NCI-H2171 treated with DMSO at 0.1 percent for 48 hours (cell line): ENCODE results near the gene MACROD1.

Experiments used
- DNase-seq: peaks from one replicate; lab custom pipeline; 2025; lab: John Stamatoyannopoulos, UW

MACROD1 gene

DNA sequence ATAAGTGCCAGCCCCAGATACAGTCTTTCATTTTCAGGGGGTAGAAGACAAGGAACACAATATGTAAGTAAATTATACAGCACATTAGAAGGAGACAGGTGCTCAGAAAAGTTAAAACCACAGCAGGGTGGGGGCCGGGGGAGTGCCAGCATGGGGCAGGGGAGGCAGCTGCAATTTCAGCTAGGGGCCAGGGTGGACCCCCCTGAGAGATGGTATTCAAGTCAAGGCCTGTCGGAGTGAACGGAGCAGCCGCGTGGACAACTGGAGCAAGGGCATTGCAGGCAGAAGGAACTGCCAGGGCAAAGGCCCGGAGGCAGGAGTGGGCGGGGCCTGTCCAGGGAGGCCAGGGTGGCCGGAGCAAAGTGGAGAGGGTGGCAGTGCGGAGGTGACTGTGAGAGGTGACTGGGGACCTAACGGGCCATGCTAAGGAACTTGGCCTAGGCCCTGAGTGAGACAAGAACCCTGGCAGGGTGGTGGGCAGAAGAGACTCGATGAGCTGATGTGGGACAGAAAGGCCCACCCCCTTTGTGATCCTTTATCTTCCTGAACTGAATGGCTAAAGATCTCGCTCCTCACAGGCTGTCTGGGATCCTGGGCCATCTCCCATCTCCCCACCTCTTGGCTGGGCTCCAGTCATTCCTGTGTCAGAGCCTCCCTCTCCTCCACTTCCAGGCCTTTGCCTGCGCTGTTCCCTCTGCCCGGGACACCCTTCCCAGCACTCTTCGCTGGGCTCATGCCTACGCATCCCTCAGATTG, 152.6 kb downstream of the MACROD1 start:
- DNase-seq: peak; percentile 17

DNA sequence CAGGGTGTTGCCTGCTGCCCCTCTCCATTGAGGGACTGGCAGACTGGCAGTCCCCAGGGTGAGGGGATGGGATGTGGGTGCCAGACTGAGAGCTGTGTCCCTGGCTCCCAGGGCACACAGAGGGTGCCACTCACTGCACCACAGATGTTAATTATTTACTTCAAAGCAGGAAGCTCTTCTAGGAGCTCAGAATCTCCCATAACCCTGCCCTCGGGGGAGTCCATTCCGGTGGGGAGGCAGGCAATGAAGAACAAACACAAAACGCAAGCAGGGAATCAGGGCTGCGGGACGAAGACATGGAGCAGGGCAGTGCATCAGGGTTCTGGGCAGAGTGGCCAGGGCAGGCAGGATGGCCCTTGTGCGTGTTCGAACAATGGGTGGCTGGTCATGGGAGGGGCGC, 154.5 kb downstream of the MACROD1 start:
- DNase-seq: no peak

DNA sequence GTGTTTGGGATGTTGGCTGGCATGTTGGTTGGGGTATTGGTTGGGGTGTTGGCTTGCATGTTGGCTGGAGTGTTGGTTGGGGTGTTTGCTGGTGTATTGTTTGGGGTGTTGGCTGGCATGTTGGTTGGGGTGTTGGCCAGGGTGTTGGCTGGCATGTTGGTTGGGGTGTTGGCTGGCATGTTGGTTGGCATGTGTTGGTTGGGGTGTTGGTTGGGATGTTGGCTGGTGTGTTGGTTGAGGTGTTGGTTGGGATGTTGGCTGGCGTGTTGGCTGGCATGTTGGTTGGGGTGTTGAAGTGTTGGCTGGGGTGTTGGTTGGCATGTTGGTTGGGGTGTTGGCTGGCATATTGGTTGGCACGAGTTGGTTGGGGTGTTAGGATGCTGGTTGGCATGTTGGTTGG, 155.1 kb downstream of the MACROD1 start:
- no peak for DNase-seq

DNA sequence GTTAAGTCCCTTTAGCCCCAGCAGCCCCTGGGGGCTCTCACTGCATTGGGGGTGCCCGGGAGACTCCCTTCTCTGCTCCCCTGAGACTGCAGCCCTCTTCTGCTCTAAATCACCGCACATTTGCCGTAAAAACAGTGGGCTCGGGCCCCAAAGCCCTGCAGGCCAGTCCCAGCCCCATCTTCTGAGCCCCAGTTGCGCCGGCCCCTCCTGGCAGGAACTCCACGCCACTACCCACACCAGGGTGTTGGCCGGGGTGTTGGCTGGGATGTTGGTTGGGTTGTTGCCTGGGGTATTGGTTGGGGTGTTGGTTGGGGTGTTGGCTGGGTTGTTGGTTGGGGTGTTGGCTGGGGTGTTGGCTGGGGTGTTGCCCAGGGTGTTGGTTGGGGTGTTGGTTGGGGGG, 156.2 kb downstream of the MACROD1 start:
- DNase-seq: no peak

DNA sequence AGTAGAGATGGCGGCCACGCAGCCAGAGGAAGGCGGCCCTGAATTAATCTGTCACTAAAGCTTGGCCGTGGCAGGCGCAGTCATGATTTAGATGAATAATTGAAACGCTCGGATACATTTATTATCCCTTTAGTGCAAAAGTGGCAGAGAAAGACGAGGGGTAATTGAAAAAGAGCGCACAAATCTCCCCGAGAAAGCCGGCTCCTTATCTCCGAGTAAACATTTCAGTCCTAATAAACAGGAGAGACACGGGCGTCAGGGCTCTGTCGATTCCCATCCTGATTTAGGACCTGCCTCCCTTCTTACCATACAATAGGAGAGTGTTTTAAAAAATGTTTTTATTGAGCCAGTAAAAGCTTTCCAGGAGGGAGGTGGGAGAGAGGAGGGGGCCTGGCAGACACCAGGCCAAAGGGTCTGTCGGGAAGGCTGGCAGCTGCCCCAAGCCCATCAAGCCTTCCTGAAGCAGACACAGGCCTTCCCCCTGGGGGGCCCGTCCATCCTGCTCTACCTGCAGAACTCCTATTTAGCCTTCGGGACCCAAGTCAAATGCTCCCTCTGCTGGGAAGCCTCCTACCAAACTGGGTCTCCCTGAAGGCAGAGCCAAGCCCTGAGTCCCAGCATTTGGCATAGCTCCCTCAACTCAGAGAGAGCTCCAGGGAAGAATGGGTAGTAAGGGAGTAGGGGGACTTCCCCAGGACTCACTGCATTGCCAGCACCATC, 156.8 kb downstream of the MACROD1 start:
- no peak for DNase-seq

DNA sequence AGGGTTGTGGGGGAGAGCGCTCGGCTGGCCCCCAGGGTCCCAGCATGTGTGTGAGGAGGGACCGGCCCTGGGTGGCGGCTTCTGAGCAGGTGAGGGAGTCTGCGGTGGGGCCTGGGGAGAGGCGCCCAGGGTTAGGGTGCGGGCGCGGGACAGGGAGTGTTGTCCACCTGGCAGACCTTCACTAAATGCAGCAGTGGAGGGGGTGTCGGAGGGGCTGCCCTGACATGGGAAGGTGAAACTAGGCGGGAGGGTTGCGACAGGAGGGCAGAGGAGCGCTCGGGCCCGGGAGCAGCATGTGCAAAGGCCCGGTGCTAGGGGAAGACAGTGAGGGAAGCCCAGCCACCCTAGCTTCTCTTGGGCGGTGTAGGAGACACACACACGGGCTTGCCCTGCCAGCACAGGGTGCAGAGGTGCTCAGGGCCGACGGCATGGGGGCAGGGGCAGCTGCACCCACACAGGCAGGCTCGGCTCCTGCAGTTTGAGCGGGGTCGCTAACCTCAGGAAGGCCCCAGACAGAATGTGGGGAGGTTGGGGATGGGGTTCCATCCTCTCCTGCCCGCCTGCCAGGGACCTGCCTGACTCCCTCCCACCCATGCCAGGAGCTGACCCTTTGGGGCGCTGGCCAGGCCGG, 157.5 kb downstream of the MACROD1 start:
- DNase-seq: no peak

DNA sequence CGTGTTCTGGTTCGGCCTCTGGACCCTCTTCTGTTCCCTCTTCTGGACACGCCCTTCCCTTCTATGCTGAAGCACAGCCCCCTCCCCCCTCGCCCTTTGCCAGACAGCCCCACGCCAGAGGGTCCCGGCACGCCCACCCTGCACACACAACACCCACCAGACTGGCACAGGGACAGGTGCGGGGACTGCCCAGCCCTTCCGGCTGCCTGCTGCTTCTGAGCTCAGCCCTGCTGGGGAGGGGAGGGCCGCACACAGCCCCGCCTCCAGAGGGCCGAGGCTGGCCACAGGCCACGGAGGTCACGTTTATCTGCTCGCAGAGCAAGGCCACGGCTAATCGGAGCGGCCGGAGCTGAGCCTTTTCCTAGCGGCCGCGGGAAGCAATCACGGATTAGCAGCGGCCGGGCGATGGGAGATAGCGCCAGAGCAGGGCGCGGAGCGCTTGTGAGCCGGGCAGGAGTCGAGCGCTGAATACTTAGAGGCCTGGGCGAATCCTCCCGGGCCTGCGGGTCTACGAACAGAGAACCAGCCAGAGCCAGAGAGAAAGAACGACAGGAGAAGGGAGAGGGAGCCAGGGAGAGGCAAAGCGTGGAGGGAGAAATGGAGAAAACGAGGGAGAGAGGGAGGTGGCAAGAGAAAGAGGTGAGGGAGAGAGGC, 158.2 kb downstream of the MACROD1 start:
- DNase-seq: no peak

DNA sequence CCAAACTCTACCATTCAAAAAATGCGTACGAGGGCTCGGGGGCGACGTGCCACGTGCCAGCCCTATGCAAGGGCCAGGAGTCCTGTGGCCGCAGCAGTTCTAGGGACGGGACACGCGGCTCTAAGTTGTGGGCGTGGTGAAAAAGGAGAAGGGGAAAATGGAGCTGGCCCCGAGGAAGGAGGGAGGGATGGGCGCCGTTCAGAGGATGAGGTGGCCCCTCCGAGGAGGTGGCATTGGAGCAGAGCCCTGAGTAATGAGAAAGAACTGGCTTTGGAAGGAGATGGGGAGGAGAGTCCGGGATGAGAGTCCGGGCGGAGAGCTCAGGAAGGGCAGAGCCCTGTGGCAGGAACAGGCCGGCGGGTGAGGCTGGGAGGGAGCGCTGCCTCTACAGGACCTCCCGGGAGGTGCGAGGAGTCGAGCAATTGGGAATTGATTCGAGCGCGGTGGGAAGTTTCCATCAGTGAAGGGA, 158.7 kb downstream of the MACROD1 start:
- no peak for DNase-seq

DNA sequence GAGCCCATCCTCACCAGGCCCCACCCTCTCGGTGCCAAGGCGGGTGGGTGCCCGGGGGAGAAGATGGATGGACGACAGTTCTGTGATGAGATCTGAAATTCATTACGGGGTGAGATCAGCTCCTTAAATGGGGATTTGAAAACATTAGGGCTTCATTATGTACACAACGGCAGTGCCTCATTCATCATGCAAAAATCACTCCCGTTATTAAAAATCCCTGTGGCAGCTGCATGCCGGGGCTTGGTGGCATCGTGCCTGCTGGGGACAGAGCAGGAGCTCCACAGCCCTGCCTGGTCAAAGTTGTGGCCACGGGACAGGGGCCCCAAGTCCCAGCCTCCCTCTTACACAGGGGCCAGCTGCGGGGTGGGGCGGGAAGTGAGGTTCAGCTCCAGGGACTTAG, 159.5 kb downstream of the MACROD1 start:
- no peak for DNase-seq

DNA sequence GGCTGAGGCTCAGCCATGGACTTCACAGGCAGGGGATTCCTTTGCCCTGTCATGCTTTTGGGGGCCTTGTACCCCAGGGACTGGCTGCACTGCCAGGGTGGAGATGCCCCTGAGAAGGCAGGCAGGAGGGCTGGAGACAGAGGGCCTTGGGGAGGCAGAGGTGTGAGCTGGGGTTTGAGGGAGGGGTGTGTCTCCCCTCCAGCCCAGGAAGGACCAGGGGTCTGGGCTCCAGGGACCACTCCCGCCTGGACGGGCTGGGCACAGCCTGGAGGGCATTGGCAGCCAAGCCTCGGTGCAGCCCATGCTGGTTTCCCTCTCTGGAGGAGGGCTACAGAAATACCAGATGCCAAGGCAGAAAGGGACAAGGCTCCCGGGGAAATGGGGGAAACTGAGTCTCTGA, 160.2 kb downstream of the MACROD1 start:
- no peak for DNase-seq

DNA sequence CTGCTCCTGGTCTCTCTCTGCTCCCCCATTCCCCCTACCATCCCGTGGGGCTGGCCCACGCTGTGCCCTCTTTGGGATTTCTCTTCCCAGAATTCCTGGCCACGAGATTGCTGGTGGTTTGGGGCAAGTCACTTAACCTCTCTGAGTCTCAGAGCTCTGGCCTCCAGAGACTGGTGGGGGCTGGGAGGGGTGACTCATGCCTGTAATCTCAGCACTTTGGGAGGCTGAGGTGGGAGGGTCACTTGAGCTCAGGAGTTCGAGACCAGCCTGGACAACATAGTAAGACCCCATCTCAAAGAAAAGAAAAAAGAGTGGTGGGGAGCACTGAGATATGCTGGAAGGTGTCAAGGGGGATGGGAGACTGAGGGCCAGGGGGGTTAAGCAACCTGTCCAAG, 161.3 kb downstream of the MACROD1 start:
- DNase-seq: no peak

DNA sequence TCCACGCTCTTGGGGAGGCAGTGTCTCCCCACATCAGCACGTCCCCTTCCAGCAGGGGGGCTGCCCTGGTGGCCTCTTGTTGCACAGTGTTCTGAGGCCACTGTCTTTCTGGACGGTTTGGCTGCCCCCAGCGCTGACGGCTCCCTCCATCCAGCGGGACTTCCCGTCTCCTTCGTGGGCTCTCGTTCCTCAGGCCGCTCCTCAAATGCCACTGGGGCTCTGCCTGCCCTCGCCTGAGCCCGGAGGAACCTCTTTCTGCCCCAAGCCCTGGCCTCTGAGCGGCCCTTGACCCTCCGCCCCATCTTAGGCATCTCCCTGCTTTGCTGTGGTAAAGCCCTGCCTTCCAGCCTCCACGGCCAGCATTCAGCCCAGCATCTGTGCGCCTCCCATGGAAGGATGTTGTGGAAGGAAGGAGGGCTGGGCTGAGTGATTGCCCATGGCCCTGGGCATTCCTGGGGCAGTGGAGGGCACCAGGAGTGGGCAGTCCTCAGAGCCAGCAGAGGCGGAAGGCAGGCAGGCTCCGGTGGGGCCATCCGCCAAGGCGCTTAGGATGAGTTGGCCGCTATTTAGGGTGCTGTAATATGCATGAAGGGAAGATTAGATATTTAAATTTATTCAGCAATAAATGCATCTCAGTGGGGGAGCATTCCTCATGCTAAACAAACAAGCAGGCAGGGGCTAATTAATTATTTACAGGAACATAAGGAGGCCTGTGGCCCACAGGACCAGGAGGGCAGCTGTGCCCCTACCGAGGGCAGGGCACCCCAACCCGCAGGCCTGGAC, 161.9 kb downstream of the MACROD1 start:
- no peak for DNase-seq

DNA sequence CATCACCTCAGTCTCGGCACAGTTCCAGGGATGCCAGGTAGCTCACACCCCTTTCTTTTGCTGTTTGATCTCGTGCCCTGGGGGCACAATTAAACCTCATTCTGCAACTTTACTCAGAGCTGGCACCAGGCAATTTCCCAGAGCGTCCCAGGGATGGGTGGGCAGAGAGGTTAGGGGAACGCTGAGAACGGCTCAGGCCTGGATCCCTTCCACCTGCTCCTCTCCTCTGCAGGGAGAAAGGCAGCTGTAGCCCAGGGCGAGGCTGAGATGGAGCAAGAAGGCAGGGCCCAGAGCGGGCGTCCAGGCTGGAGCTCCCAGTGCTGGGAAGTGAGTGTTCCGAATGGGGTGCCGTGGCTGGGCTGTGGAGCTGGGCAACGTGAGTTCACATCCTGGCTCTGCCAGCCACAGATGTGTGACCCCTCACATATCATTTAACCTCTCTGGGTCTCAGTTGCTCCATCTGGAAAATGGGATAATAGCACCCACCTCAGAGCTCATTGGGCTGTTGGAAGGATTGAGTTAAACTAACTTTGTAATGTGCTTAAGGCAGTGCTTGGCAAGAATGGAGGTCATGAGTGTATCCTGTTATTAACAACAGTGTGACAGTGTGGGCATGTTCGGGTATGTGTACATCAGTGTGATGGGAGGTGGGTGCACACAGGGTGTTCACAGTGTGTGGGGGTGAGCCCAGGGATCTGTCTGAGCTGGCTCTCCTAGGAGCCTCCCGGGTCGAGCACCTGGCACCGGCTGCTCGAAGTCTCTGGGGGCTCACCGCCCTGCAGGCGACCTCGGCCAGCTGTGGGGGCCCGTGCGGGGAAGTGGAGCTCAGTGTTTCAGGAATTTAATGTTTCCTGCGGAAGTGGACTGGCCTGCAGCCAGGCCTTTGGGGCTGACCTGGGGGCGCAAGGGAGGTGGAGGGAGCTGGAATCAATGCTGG, 164.2 kb downstream of the MACROD1 start:
- peak; percentile 69 for DNase-seq

DNA sequence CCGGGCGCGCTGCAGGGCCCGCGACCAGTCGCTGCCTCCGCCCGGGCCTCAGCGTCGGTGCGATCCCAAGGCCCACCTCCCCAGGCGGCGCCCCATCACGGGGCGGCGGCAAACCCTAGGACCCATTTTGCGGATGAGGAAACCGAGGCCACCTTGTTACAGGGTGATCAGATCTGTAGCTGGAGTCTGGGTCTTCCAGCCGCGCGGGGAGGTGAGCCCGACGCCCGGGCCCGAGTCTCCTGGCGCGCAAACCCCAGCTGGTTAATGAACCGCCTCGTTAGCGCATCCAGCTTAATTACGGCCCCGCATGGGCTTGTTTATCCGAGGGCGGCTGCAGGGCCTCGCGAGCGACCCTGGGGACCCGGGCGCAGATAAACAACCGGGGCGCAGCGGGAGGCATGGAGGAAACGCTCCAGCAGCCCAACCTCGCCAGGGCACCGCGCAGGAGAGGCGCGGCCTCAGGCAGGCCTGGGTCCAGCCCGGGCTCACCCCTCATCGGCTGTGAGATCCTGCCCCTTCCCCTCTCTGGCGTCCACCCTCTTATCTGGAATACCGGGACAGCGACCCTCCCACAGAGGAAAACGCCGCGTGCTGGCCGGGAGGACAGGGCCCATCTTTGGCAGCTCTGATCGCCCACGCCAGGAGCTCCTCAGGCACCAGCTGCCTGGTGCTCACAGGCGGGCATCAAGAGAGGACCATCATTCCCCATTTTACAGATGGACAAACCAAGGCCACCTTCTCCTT, 165.0 kb downstream of the MACROD1 start:
- no peak for DNase-seq

DNA sequence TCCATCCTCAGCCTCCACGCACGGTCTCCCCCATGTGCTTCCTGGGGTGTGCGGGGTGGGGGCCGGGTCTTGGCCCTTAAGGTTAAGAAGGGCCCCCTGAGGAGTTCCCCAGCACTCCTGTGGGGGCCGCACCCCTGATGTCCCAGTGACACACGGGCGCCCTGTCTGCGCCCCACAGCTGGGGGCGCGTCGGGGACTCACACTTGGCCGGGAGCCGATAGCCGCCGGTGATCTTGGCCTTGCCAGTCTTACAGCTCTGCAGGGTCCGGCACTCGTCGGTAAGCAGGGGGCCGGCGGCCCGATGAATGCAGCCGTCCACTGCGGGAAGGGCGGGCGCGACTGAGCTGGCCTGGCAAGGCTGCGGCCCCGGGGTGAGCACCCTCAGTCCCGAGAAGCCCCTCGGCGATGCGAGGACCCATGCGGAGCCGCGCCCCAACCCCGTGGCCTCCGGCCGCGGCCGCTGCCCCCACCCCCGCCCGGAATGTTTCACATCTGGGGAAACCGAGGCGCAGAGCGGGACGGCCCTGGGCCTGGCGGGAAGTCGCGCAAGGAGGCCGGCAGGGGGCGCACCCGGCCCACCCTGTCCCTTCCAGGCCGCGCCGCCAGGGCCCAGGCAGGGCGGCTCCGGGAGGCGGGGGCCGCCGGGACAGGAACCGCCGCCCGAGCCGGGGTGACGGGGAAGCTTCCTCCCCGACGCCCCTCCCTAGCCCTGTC, 165.7 kb downstream of the MACROD1 start:
- DNase-seq: no peak

DNA sequence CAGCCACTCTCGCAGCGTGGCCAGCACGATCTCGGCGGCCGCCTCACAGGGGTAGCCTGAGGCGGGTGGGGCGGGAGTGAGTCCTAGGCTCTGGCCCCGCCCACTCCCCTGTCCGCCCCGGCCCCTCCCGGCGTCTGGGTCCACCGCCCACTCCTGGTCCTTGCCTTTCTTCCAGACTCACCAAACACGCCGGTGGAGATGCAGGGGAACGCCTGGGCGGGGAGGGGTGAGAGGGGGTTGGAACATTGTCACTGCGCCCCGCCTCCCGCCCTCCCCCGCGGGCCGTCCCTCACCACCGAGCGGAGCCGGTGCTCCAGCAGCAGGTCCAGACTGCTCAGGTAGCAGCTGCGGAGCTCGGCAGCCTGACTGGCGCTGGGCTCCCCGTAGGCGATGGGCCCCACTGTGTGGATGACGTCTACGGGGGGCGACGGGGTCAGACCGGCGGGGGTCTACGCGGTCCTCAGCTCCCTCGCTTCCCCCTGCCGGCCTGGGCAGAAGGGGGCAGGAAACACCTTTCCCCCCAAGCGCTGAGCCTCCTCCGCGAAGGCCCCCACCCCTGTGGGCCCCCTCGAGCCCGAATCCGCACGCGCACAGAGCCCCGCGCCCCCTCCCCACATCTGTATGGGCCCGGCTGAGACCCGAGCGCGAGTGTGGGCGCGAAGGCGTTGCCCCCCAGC, 166.4 kb downstream of the MACROD1 start:
- DNase-seq: no peak

DNA sequence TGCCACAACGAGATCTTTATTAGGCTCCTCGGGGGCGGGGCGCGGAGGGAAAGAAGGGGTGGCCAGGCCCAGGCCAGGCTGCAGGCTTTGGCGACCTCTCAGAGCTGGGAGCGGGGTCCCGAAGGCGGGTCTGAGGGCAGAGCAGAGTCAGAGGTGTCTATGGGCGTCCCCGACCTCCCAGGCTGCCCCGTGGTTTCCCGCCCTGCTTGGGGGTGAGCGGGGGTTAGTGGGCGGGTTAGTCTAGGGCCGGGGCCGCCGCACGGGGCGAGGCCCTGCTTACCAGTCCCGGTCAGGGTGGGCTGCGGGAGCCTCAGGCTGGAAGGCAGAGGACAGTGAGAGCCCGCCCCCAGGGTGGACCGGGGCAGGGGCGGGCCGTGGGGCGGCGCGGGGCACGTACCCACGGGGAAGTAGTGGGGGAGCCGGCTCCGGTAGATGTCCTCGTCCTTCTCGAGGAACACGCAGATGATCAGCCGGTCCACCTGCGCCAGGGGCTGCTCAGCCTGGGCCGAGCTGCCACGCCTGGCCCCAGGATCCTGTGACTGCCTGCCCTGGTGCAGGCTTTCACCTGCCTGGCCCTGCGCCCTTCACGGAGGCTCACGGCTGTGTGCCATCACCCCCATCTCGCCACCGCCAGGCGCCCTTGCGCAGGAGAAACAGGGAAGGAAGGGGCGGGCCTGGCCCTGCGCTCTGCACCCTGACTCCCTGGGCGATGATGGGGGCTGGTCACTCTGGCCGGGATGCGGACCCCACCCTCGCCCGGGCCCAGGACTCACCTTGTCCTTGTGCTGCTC, 167.2 kb downstream of the MACROD1 start:
- no peak for DNase-seq

DNA sequence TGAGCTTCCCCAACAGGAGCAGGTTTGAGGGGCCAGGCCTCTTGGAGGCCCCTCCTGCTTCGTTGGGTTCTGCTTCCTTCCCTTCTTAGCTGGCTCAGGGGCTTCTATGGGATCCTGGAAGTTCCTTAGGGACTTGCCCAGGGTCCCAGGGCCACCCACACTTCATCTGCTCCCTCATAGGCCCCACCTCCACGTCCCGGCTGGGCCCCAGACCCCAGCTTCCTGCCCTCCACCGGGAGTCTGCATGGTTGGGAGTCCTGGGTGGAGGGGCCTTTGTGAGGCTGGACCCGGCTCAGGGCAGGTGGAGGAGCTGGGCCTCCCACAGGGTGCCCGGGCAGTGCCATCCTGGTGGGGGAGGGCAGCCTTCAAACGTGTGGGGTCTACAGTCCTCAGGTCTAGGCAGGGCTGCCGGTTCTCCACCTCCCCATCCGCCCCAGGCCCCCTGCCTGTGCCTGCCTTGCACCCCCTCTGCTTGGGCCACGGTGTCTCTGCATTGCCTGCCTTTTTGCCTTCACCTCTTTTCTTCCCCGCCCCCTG, 168.0 kb downstream of the MACROD1 start:
- no peak for DNase-seq
